ENCODE results near the gene PLXNA3.

The PLXNA3 gene

DNA sequence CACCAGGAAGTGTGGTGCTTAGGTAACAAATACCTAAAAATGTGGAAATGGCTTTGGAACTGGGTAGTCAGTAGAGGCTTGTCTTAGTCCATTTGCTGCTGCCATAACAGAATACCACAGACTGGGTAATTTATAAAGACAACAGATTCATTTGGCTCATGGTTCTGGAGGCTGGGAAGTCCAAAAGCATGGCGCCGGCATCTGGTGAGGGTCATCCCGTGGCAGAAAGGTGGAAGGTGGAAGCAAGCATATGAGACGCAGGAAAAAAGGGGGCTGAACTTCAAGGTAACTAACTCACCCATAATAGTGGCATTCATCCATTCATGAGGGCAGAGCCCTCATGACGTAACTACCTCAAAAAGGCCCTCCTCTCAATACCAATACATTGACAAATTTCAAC lies 51.4 kb downstream of the PLXNA3 start:
- TF ChIP-seq, protein P1, sequence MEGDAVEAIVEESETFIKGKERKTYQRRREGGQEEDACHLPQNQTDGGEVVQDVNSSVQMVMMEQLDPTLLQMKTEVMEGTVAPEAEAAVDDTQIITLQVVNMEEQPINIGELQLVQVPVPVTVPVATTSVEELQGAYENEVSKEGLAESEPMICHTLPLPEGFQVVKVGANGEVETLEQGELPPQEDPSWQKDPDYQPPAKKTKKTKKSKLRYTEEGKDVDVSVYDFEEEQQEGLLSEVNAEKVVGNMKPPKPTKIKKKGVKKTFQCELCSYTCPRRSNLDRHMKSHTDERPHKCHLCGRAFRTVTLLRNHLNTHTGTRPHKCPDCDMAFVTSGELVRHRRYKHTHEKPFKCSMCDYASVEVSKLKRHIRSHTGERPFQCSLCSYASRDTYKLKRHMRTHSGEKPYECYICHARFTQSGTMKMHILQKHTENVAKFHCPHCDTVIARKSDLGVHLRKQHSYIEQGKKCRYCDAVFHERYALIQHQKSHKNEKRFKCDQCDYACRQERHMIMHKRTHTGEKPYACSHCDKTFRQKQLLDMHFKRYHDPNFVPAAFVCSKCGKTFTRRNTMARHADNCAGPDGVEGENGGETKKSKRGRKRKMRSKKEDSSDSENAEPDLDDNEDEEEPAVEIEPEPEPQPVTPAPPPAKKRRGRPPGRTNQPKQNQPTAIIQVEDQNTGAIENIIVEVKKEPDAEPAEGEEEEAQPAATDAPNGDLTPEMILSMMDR (IDR thresholded peaks at IDR 0.05; ENCODE audit: low read depth, low read length, missing control alignments): no peak
- no peak for DNase-seq (ENCODE audit: low read depth)
- H3K4me3 ChIP-seq (ENCODE audit: low read depth, low read length): no peak overlapping the region

DNA sequence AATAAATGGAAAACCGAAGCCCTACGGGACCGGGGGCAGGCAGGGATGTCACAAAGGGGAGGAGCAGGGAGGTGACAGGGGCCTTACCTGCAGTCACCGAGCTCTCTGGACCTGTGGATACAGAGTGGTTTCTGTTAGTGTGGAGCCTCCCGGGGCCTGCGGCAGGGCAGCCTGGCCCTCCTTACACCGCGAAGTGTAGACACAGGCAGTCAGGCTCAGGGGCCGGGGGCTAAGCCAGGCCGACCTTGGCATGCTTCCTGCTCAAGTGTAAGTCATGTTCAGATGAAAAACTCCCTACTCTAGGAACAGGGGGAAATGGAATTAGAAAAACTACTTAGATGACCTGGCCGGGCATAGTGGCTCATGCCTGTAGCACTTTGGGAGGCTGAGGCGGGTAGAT lies 53.7 kb downstream of the PLXNA3 start:
- TF ChIP-seq, protein P1 (IDR thresholded peaks at IDR 0.05; ENCODE audit: low read depth, low read length, missing control alignments): no peak
- DNase-seq (ENCODE audit: low read depth): no peak
- no peak overlapping the region for H3K4me3 ChIP-seq (ENCODE audit: low read depth, low read length)

DNA sequence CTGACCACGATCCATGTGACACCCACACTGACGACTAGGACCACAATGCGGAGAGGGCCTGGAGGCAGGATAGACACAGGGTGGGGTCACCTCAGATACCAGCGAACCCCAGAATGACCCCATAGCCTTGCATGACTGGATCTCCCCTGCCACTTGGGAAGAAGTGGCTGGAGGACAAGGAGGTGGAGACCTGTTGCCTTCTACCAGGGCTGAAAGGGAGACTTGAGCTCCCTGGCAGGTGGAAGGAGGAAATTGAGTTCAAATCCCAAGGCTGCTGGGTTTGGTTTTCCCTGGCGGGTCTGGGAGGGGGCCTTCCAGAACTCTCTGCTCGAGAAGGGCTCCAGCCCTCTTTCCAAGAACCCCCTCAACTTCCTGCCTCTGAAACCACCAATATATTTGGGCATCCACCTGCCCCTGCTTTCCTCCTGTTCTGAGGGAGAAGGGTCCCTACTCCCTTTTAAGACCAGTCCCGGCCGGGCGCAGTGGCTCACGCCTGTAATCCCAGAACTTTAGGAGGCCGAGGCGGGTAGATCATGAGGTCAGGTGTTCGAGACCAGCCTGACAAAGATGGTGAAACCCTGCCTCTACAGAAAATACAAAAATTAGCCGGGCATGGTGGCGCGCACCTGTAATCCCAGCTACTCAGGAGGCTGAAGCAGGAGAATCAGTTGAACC lies 54.9 kb downstream of the PLXNA3 start:
- TF ChIP-seq, protein P1 (IDR thresholded peaks at IDR 0.05; ENCODE audit: low read depth, low read length, missing control alignments): no peak

DNA sequence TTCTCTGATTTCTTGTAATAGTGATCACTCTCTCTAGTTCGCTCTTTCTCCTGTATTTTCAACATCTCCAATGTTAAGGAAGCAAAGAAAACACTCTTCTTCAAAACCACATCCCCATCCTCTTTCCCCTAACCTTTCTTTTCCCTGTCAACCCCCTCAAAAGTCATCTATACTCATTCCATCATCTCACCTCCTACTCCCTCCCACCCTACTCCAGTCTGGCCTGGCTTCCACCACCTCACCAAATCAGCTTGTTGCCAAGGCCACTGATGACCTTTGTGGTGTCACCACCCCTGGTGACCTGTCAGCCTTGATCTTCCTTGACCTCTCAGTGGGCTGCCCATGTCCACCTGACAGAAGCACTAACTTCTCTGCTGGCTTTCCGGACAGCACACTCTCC lies 55.6 kb downstream of the PLXNA3 start:
- no peak overlapping the region for H3K4me3 ChIP-seq (ENCODE audit: low read depth, low read length)
- DNase-seq (ENCODE audit: low read depth): no peak
- TF ChIP-seq, protein P1 (IDR thresholded peaks at IDR 0.05; ENCODE audit: low read depth, low read length, missing control alignments): no peak

More for the DNA sequence above, 54.9 kb downstream of the PLXNA3 start:
- H3K4me3 ChIP-seq (ENCODE audit: low read depth, low read length): no peak overlapping the region
- no peak for DNase-seq (ENCODE audit: low read depth)

DNA sequence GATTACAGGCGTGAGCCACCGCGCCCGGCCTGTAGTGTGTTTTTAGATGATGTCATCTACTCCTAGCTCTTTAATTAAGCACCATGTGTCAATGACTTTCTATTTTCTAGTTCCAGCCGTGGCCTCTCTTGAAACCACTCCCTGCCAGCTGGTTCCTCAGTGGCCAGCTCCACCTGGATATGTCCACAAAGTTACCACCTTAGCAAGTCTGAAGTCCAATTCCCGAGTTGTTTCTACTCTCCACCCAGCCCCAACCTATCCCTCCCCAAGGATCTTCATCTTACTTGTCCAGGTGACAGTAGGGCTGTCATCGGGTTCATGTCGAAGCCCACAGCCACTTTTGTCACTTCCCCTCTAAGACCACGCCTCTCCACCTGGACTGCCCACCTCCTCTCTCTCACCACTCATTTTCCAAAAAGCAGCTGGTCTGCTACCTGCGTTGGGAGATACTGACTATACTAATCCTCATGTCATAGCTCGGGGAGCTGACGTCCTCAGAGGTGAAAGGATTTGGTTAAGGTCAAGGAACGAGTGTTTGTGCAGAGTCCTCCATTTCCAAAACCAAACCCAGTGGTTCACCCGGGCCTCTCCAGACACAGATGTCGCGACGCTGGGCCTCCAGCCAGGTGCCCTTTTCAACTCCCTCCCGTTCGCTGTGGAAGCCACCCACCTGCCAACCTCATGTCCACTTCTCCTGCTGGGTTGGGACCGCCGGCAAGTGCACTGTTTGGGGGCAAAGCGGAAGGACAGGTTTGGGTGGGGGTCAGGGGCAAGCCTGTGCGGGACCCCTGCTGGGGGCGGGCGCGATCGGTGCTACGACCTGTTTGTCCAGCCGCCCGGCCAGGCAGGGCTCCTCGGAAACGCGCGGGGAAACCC lies 57.2 kb downstream of the PLXNA3 start:
- TF ChIP-seq, protein P1 (IDR thresholded peaks at IDR 0.05; ENCODE audit: low read depth, low read length, missing control alignments): no peak
- DNase-seq (ENCODE audit: low read depth): no peak
- peak overlapping the region; percentile 76 for H3K4me3 ChIP-seq (ENCODE audit: low read depth, low read length)

DNA sequence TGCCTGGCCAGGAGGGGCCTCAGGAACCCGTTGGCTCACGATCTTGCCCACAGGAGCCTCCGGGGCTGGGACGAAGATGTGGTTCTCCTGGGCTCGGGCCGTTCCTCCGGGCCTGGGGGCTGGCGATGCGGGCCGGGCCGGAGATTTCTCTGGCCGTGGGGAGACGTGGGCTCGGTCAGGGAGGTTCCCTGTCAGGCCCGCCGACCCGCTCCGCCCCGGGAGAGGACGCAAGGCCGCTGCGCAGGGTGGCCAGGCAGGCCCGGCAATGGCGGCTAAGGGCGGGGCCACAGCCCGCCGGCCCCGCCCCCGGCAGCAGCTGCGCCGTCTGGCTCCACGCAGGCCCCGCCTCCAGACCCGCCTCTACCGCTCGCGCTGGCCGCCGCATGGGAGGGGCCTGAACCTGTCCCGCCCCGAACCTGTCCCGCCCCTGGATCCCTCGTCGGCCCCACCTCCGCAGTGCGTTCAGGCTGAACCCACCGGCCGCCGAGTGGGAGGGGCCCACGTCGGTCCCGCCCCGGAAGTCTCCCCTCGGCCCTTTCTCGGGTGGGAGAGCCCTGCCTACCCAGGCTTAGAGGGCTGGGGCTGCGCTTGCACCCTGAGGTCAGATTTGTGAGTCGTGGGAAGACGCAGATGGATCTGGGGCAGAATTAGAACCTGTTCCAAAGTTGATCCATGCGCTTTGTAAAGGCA lies 58.0 kb downstream of the PLXNA3 start, which contains the start of gene FAM3A:
TSS of gene FAM3A (minus strand) at position 267 of the 690 bp plus-strand sequence. CDS start 460 bp downstream, outside the sequence.
- H3K4me3 ChIP-seq (ENCODE audit: low read depth, low read length): peak within 1 kb of the TSS; percentile 76
- DNase-seq (ENCODE audit: low read depth): peak; percentile 50
- TF ChIP-seq, protein P1 (IDR thresholded peaks at IDR 0.05; ENCODE audit: low read depth, low read length, missing control alignments): no peak

Measured in GM12864 (cell line).